OCI-M1 (cell line): ENCODE results near the gene PHOSPHO1.
A peak's percentile ranks its signal among the peaks of the same experiment; 100 is the strongest.

Experiments
- DNase-seq: peaks from one replicate; lab custom pipeline; 2025; lab: John Stamatoyannopoulos, UW

PHOSPHO1 gene

DNA sequence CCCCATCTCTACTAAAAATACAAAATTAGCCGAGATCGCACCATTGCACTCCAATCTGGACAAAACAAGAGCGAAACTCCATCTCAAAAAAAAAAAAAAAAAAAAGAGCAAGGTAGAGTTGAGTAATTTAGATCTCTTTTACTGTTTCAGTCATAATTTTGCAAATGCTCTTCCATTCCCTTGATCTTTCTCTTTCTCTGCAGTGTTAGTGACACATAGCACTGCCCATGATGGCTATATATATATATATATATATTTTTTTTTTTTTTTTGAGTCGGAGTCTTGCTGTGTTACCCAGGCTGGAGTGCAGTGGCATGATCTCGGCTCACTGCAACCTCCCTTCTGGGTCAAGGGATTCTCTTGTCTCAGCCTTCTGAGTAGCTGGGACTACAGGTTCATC, 12.2 kb upstream of the PHOSPHO1 start:
- DNase-seq, result no peak

DNA sequence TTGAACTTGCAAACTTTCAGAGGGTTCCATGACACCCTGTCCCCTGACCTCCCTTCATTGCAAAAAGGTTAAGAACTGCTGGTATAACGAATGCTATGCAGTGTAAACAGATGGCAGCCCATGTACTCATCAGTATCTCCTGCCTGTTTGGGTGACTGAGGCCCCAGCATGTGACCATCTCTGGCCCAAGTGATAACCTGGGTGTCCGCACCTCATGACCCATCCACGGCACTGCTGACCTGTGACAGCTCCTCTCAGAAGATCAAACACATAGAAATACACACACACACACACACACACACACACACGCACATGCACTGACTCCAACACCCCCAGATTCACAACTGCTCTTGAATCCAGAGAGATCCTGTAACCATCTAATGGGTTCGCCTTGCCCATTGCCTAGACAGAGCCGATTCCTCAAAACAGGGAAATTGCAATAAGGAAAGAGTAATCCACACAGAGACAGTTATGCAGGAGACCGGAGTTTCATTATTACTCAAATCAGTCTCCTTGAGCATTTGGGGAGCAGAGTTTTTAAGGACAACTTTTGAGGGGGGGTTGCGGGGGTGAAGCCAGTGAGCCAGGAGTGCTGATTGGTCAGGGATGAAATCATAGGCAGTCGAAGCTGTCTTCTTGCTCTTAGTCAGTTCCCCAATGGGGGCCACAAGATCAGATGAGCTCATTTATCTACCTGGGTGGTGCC, 11.3 kb upstream of the PHOSPHO1 start:
- no peak for DNase-seq

- no peak for DNase-seq
Measured at GRCh38 chr17:49241040-49241439, 10.5 kb upstream of the PHOSPHO1 start.

GRCh38 chr17:49240619-49241018, 10.0 kb upstream of the PHOSPHO1 start:
- DNase-seq, result no peak

DNA sequence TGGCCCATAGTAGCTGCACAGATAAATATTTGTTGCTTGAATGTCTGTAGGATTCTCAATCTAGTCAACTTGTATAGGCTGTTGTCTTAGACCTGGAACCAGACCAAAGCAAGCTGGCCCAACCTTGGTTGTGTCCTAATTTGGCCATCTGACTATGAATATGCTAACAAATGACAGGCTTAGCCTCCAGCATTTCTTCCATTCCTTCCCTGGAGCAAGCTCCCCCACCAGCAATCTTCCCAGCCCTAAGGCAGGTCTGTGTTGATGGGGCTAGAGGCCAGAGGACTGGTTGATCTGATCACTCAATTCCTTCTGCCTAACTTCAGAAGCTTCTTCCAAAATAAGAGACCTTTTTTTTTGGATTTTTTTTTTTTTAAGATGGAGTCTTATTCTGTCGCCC, 9.4 kb upstream of the PHOSPHO1 start:
- no peak for DNase-seq

DNA sequence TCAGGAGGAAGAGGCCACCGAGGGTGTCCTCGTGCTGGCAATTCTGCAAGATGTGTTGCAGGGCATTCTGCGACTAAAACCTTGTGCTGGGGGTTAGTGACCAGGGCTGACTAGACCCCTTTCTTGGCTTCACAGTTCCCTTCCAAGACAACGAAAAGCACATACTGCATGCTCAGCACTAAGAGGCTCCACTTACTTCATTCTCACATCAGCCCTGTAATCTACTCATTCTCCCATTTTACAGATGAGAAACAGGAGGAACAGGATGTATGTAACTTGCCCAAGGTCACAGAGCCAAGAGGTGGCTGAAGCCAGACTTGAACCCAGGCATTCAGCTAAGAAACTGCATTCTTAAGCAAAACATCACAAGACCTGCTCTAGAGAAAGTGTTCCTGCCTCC, 5.3 kb upstream of the PHOSPHO1 start:
- no peak for DNase-seq

GRCh38 chr17:49234509-49235080, 4.0 kb upstream of the PHOSPHO1 start:
- DNase-seq, result no peak

DNA sequence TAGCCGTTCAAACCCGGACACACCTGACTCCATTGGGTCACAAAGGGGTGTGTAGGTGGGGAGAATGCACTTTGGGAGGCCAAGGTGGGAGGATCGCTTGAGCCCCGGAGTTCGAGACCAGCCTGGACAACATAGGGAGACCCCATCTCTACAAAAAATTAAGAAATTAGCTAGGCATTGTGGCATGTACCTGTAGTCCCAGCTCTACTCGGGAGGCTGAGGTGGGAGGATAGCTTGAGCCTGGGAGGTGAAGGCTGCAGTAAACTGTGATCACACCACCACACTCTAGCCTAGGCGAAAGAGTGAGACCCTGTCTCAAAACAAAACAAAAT, 942 bp upstream of the PHOSPHO1 start:
- DNase-seq, result no peak

DNA sequence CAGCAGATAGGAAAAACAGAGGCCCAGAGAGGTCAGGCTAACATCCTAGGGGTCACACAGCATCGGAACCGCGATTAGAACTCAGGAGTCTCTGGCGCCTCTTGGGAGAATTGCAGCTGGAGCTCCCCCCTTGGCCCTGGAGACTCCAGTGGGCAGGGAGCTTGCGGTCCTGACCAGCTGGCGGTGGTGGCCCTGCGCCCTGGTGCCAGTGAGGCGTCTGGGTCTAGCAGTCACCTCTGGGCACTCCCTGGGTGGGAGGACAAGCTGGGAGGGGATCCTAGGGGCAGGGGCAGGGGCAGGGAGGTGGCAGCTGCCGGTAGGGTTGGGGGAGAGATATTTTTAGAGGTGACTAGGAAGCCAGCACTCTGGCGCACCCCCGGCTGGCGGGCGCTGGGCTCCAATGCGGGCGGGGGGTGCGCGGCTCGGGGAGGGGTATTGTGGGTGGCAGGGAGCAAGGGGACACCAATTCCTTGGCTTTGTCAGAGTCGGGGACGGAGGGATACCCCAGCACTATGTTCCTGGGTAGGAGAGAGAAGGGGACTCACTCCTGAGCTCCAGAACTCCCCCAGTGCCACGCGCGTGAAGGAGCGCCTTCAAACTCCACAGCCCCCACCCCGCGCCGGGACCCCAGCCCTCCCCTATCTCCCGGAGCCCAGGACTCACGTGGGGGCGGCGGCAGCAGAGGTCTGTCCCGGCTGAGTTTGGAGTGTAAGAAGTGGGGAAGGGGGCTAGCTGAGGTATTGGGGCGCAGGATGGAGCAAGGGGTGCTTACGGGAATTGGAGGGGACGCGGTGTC, 584 bp downstream of the PHOSPHO1 start:
- DNase-seq, result no peak

GRCh38 chr17:49229076-49229804, 1.3 kb downstream of the PHOSPHO1 start:
- no peak for DNase-seq

GRCh38 chr17:49227436-49228261, 2.9 kb downstream of the PHOSPHO1 start:
- peak; percentile 78 for DNase-seq

- no peak for DNase-seq
Measured at GRCh38 chr17:49226771-49227435, 3.7 kb downstream of the PHOSPHO1 start.

DNA sequence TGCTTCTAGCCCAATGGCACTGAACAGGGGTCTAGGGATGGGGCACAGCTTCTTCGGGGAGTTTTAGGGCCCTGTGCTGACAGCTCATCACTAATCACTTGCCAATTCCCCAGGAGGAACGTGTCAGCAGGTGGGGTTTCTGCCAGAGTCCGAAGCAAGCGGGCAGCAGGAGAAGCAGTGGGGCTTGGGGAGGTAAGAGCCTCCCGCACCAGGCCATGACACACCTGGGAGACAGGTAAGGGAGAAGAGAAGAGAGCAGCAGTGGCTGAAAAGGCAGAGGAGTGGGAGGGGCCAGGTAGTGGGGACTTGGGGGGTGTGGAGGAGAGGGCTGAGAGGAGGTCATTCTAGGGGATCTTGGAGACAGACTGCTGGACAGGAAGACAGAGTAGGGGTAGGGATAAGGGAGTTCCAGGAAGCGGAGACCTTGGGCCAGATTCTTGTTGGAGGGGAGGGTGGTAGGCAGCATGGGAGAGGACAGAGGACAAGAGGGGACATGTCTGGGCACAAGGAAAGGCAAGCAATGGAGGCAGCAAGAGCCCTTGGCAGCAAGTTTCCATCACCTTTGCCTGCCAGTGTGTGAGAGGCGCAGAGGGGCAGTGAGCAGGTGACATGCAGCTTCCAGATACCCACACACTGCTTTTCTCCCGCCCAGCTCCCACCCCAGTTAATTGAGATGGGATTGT, 4.9 kb downstream of the PHOSPHO1 start:
- DNase-seq, result no peak

- no peak for DNase-seq
Measured at GRCh38 chr17:49224997-49225337, 5.6 kb downstream of the PHOSPHO1 start.

DNA sequence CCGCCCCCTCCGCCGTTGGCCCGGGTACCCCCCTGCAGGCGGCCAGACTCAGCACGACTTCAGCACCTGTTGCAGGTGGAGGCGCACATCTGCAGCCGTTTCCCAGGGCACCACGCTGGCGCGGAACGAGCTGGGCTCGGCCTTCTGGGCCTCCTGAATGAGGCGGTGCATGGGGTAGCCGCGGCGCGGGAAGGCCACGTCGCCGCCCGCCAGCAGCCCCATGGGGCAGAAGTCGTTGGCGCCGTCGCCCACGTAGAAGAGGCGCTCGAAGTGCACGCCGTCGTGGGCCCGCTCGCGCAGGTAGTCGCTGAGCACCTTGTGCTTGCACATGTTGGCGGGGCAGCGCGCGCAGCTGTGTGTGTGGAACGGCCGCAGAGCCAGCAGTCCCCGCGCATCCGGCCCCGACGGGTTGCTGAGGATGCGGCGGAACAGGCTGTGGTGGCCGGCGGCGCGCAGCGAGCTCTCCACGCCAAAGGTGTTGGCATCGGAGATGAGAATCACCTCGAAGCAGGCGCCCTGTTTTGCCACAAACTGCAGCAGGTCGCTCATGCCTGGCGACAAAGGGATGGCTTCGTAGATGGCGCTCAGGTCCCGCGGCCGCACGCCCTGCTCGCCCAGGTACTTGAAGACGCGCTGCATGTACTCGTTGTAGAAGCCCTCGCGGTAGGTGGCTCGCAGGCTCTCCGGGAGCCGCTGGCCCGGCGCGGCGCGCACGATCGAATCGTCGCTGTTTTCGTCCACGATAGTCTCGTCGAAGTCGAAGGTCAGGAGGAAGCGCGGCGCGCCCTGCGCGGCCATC, 6.2 kb downstream of the PHOSPHO1 start:
- no peak for DNase-seq

DNA sequence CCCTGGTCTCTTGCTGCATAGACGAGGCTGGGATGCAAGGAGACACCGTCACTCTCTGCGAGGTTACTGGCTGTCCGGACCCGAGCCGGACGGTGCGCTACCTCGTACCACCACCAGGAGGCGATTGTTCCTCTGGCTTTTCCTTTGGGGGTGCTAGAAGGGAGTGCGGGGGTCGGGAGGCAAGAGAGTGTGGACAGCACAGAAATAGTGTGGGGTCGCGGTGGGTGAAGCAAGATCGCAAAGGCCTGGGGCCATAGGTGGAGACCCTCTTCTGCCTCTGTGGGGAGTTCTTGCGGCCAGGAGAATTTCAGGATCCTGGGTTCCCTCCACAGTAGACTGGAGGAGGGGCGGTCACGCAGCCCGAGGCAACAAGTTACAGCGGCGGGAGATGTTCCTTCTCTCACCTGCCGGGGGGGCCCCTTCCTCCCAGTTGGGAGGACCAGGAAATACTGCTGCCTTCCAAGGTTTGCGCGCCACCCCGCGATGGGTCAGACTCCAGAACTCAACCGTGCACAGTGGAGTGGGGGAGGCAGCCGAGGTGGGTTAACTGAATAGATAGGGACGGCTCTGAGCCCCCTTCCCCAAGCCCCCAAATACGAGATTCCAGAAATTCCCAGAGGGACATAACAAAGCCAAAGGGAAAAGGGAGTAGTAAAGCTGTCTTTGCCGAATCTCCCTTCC, 6.9 kb downstream of the PHOSPHO1 start:
- DNase-seq, result peak; percentile 39

DNA sequence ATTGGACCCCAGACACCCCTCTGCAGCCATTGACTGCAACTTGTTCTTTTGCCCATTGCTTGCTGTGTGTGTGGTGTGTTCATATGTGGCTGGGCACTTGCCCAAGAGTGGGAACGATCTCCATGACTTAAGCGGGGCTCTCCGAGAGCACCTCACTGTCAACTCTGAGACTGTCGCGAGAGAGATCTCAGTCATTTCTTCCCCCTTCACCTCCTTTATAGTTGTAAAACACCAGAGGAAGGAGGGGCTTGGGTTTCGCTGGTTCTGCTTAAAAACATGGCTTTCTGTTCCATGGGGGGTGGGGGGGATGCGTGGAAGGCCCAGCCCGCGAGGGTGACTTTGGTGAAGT, 7.4 kb downstream of the PHOSPHO1 start:
- no peak for DNase-seq

GRCh38 chr17:49219987-49220386, 10.6 kb downstream of the PHOSPHO1 start:
- DNase-seq, result no peak
